Right ventricle myocardium superior (tissue), 1 donor: Measurements from ENCODE around the gene MEIOB. TPM values are rescaled to one million over a fixed set of nuclear protein-coding genes. Genes with fewer than 3 reads are reported as not detected.

Experiments used
- ATAC-seq: fragments of 200-7000 bp; cut with Tn5 transposase; one replicate; pipeline ENCODE4 v1.9.1; 2020; ENCODE audit warnings: mild to moderate bottlenecking; ENCODE audit not compliant: poor library complexity
- DNase-seq: peaks from one replicate; pipeline ENCODE4 v3.0.0-alpha.2; 2020
- intact Hi-C: fragments of 100-400 bp; cut with DNase I; formaldehyde crosslinking; loops from one replicate; pipeline ENCODE4 v1.11.2; 2022
- total RNA-seq: library from RNA; stranded (reverse); fragmentation: NEBNext Ultra II Directional; extraction: Animal tissue kit (Norgen Biotek cat#: 25700); gene quantifications from one replicate; pipeline ENCODE4 v1.2.1, GENCODE V29; 2021
- donor health status: DM: no; HTN: yes; CAD: no; lungs with severe emphysema.

Gene MEIOB
- total RNA-seq, 1 donor from 2014 or later = not detected

- ATAC-seq (no peak), DNase-seq (no peak)
- intact Hi-C loops = no loop called here
These were observed 21.0 kb downstream of the MEIOB start for GRCh38 chr16:1850981-1851380.

- DNase-seq (no peak), ATAC-seq (no peak)
- intact Hi-C loops = no loop called here
These were observed 25.5 kb downstream of the MEIOB start for GRCh38 chr16:1846416-1846815.

- intact Hi-C loops = no loop called here
- DNase-seq = no peak
- no peak for ATAC-seq
These were observed 26.0 kb downstream of the MEIOB start for GRCh38 chr16:1845985-1846384.

- no peak for ATAC-seq
These were observed 32.4 kb downstream of the MEIOB start for GRCh38 chr16:1839554-1839953.

GRCh38 chr16:1834096-1834495, 37.9 kb downstream of the MEIOB start:
- DNase-seq (no peak), ATAC-seq (no peak)
- intact Hi-C loops = no loop called here

More at GRCh38 chr16:1839554-1839953, 32.4 kb downstream of the MEIOB start:
- intact Hi-C loops = no loop called here
- no peak for DNase-seq

GRCh38 chr16:1832838-1833454, 39.0 kb downstream of the MEIOB start:
- intact Hi-C loops = no loop called here
- ATAC-seq (no peak), DNase-seq (no peak)

- intact Hi-C loops = no loop called here
These were observed 40.5 kb downstream of the MEIOB start for GRCh38 chr16:1831186-1832075.

GRCh38 chr16:1830213-1830612, 41.8 kb downstream of the MEIOB start:
- DNase-seq (no peak), ATAC-seq (no peak)
- intact Hi-C loops = no loop called here

More at GRCh38 chr16:1831186-1832075, 40.5 kb downstream of the MEIOB start:
- ATAC-seq (no peak), DNase-seq (no peak)

- ATAC-seq (no peak), DNase-seq (no peak)
- intact Hi-C loops = no loop called here
These were observed 43.1 kb downstream of the MEIOB start for GRCh38 chr16:1828645-1829410.

- intact Hi-C loops = no loop called here
- DNase-seq (peak; percentile 96), ATAC-seq (peak; percentile 98)
These were observed 45.0 kb downstream of the MEIOB start, which contains the start of the genes FAHD1 and HAGH for GRCh38 chr16:1826691-1827573. FAHD1 (plus strand) TSS chr16:1827206; CDS start chr16:1827239, 33 bp downstream. HAGH (minus strand) TSS chr16:1826825; CDS start chr16:1826787, 38 bp downstream.

- ATAC-seq = peak; percentile 21
- intact Hi-C loops = no loop called here
- no peak for DNase-seq
These were observed 45.9 kb downstream of the MEIOB start for GRCh38 chr16:1825864-1826690.

- intact Hi-C loops = no loop called here
- DNase-seq = no peak
- ATAC-seq = no peak
These were observed 46.5 kb downstream of the MEIOB start for GRCh38 chr16:1825381-1825863.

- no peak for DNase-seq
- intact Hi-C loops = no loop called here
- ATAC-seq = no peak
These were observed 48.1 kb downstream of the MEIOB start for GRCh38 chr16:1823821-1824220.

- no peak for DNase-seq
- intact Hi-C loops = no loop called here
- no peak for ATAC-seq
These were observed 49.2 kb downstream of the MEIOB start for GRCh38 chr16:1822801-1823200.

- intact Hi-C loops = no loop called here
- DNase-seq = no peak
These were observed 49.9 kb downstream of the MEIOB start for GRCh38 chr16:1821861-1822611.

GRCh38 chr16:1820946-1821290, 51.0 kb downstream of the MEIOB start:
- ATAC-seq = no peak
- no peak for DNase-seq
- intact Hi-C loops = no loop called here

More at GRCh38 chr16:1821861-1822611, 49.9 kb downstream of the MEIOB start:
- no peak for ATAC-seq
